Esophagus muscularis mucosa (tissue), 3 donors: ENCODE data around the gene BTF3L4.

Experiments
- CTCF ChIP-seq, 3 experiments: fragments of 200-600 bp in 2 of 3; fragments of 450-650 bp in 1 of 3; sonication (generic) in 2 of 3; IDR thresholded peaks; one replicate each; pipeline ENCODE4 v1.5.1; 2017 to 2019; ENCODE audit warnings: antibody characterized with exemption in 3 of 3, mild to moderate bottlenecking in 2 of 3, moderate library complexity in 1 of 3
- POLR2AphosphoS5 ChIP-seq, 2 donors: sonication (generic); formaldehyde crosslinking; IDR thresholded peaks; one replicate each; pipeline ENCODE4 v1.6.1; 2017; ENCODE audit warnings: antibody characterized with exemption in 2 of 2

GRCh38 chr1:52102336-52103013 lies 46.4 kb downstream of the BTF3L4 start:
- TF ChIP-seq CTCF (IDR thresholded peaks at IDR 0.05): no peak
- TF ChIP-seq POLR2AphosphoS5 (IDR thresholded peaks at IDR 0.05): no peak
